ENCODE results near the gene CNIH2. TPM values are rescaled to one million over a fixed set of nuclear protein-coding genes. Genes with fewer than 3 reads are reported as not detected.
A peak's percentile ranks its signal among the peaks of the same experiment; 100 is the strongest.

The CNIH2 gene
- total and polyA plus RNA-seq, 9 of the 15 experiments (the other 6 are each of a cell fraction or from before 2014, with no cell fraction given), result 0.26 to 0.89 (median 0.40) TPM; not detected in 4

DNA sequence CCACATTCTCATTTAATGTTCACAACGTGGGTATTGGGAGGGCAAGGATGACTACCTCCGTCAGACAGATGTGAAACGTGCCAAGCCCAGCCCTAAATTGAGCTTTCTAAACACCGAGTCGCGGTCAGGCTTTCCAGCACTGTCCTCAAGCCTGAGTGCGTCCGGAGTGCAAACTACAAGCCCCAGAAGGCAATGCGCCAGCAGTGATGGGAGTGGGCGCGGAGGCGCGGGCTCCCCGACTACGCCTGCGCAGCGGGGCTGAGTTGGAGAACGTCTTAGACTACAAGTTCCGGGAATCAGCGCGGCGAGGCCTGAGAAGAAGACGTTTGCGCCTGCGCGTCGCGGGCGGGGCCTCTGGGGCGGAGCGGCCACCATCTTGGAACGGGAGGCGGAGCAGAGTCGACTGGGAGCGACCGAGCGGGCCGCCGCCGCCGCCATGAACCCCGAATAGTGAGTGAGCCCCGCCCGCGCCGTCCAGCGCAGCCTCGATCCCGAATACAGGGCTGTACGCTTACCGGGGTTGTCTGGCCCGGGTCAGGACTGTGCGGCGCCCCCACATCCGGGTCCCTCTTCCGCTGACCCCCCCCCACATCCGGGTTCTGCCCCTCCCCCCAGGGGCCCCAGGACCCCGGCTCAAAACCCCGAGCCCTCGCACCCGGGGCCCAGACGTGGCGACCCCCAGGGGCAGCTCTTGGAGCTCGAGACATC, 9.6 kb upstream of the CNIH2 start, which contains the start of gene RAB1B (continued):
- TF ChIP-seq, protein P1, sequence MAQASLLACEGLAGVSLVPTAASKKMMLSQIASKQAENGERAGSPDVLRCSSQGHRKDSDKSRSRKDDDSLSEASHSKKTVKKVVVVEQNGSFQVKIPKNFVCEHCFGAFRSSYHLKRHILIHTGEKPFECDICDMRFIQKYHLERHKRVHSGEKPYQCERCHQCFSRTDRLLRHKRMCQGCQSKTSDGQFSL (CRISPR knock-in tag; IDR thresholded peaks at IDR 0.05), result peak; percentile 96
- TF ChIP-seq, protein P1 (tag; IDR thresholded peaks at IDR 0.05), result peak in 1 of 2 experiments; percentile 98; a peak in 2 of 4 replicates
- TF ChIP-seq LARP7 (IDR thresholded peaks at IDR 0.05) (no peak), PHF20 (IDR thresholded peaks at IDR 0.05; ENCODE audit: partially characterized antibody) (no peak), CHCHD3 (CRISPR knock-in tag; IDR thresholded peaks at IDR 0.05) (no peak), RFX7 (CRISPR knock-in tag; IDR thresholded peaks at IDR 0.05) (no peak), ZNF766 (CRISPR knock-in tag; conservative IDR thresholded peaks at IDR 0.05) (peak; percentile 44; the same call in 1 of the 2 replicates), ZNF174 (CRISPR knock-in tag; IDR thresholded peaks at IDR 0.05) (no peak), ZNF79 (CRISPR knock-in tag; IDR thresholded peaks at IDR 0.05; ENCODE audit: low read depth) (no peak), THRAP3 (IDR thresholded peaks at IDR 0.05; ENCODE audit: borderline replicate concordance) (no peak), DIDO1 (tag; IDR thresholded peaks at IDR 0.05; ENCODE audit: low read depth) (no peak), SMARCB1 (IDR thresholded peaks at IDR 0.05; ENCODE audit: insufficient read length, low read depth) (no peak)
- TF ChIP-seq, protein P2, sequence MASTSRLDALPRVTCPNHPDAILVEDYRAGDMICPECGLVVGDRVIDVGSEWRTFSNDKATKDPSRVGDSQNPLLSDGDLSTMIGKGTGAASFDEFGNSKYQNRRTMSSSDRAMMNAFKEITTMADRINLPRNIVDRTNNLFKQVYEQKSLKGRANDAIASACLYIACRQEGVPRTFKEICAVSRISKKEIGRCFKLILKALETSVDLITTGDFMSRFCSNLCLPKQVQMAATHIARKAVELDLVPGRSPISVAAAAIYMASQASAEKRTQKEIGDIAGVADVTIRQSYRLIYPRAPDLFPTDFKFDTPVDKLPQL (IDR thresholded peaks at IDR 0.05; ENCODE audit: extremely low read depth, insufficient read length), result no peak
- TF ChIP-seq, protein P3, sequence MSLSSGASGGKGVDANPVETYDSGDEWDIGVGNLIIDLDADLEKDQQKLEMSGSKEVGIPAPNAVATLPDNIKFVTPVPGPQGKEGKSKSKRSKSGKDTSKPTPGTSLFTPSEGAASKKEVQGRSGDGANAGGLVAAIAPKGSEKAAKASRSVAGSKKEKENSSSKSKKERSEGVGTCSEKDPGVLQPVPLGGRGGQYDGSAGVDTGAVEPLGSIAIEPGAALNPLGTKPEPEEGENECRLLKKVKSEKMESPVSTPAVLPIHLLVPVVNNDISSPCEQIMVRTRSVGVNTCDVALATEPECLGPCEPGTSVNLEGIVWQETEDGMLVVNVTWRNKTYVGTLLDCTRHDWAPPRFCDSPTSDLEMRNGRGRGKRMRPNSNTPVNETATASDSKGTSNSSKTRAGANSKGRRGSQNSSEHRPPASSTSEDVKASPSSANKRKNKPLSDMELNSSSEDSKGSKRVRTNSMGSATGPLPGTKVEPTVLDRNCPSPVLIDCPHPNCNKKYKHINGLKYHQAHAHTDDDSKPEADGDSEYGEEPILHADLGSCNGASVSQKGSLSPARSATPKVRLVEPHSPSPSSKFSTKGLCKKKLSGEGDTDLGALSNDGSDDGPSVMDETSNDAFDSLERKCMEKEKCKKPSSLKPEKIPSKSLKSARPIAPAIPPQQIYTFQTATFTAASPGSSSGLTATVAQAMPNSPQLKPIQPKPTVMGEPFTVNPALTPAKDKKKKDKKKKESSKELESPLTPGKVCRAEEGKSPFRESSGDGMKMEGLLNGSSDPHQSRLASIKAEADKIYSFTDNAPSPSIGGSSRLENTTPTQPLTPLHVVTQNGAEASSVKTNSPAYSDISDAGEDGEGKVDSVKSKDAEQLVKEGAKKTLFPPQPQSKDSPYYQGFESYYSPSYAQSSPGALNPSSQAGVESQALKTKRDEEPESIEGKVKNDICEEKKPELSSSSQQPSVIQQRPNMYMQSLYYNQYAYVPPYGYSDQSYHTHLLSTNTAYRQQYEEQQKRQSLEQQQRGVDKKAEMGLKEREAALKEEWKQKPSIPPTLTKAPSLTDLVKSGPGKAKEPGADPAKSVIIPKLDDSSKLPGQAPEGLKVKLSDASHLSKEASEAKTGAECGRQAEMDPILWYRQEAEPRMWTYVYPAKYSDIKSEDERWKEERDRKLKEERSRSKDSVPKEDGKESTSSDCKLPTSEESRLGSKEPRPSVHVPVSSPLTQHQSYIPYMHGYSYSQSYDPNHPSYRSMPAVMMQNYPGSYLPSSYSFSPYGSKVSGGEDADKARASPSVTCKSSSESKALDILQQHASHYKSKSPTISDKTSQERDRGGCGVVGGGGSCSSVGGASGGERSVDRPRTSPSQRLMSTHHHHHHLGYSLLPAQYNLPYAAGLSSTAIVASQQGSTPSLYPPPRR (CRISPR knock-in tag; IDR thresholded peaks at IDR 0.05; ENCODE audit: borderline replicate concordance), result no peak
- TF ChIP-seq, protein P4, sequence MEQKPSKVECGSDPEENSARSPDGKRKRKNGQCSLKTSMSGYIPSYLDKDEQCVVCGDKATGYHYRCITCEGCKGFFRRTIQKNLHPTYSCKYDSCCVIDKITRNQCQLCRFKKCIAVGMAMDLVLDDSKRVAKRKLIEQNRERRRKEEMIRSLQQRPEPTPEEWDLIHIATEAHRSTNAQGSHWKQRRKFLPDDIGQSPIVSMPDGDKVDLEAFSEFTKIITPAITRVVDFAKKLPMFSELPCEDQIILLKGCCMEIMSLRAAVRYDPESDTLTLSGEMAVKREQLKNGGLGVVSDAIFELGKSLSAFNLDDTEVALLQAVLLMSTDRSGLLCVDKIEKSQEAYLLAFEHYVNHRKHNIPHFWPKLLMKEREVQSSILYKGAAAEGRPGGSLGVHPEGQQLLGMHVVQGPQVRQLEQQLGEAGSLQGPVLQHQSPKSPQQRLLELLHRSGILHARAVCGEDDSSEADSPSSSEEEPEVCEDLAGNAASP (IDR thresholded peaks at IDR 0.05), result no peak
- TF ChIP-seq, protein P5, sequence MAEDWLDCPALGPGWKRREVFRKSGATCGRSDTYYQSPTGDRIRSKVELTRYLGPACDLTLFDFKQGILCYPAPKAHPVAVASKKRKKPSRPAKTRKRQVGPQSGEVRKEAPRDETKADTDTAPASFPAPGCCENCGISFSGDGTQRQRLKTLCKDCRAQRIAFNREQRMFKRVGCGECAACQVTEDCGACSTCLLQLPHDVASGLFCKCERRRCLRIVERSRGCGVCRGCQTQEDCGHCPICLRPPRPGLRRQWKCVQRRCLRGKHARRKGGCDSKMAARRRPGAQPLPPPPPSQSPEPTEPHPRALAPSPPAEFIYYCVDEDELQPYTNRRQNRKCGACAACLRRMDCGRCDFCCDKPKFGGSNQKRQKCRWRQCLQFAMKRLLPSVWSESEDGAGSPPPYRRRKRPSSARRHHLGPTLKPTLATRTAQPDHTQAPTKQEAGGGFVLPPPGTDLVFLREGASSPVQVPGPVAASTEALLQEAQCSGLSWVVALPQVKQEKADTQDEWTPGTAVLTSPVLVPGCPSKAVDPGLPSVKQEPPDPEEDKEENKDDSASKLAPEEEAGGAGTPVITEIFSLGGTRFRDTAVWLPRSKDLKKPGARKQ (CRISPR knock-in tag; IDR thresholded peaks at IDR 0.05), result no peak
- TF ChIP-seq, protein P6, sequence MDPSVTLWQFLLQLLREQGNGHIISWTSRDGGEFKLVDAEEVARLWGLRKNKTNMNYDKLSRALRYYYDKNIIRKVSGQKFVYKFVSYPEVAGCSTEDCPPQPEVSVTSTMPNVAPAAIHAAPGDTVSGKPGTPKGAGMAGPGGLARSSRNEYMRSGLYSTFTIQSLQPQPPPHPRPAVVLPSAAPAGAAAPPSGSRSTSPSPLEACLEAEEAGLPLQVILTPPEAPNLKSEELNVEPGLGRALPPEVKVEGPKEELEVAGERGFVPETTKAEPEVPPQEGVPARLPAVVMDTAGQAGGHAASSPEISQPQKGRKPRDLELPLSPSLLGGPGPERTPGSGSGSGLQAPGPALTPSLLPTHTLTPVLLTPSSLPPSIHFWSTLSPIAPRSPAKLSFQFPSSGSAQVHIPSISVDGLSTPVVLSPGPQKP (CRISPR knock-in tag; IDR thresholded peaks at IDR 0.05), result no peak

Measured in K562 (cell line).